ENCODE measurements around the gene CCNJL.
"Not testable (repeated sequence)": the region's sequence is repeated elsewhere in the genome, so short reads cannot be mapped to it uniquely, and the experiment has no call there.

Gene CCNJL

DNA sequence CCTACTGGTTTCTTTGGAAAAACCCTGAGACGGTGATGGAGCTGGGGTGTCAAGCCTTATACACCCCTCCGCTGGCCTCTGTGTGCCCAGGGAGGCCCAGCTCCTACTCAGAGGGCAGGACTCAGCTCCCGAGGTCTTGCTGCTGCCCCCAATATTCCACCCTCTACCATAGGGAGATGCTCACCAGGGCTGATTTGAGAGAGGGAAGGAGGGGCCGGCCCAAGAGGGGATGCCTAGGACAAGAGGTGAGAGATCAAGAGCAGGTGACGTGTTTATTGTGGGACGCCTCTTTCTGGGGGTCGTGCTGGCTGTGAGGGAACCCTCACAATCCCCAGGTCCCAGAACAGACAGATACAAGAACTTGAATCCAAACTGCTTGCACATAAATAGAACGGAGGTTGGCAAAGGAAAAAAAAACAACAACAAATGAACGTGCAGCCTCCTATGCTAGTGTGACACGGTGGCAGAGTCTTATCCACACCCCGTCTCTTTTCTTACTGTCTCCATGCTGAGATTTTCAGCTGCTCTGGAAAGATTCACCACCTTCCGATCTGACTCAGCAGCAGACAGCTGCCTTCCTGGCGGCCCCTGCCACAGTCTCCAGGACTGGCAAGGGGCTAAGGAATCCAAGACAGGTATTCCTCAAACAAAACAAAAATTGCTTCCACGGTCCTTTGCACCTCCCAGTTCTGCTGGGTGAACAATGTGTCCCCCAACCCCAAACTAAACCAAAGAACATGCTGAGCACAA is 60.8 kb downstream of the CCNJL start:
- Histone ChIP-seq H3K4me1 (ENCODE audit: control insufficient read depth, low read length) (no peaks in the 10 kb centered on the region), H3K4me2 (ENCODE audit: low read length) (no peak overlapping the region), H3K36me3 (ENCODE audit: control insufficient read depth, low read length) (no peaks in the 10 kb centered on the region), H3K27me3 (ENCODE audit: control insufficient read depth, low read length) (peaks cover 5% of the 10 kb centered on the region; the same call in 1 of the 2 replicates), H3K79me2 (ENCODE audit: control insufficient read depth, low read length) (no peaks in the 10 kb centered on the region), H3F3A (ENCODE audit: control insufficient read depth, insufficient read depth) (no peaks in the 10 kb centered on the region), H3K4me3 (ENCODE audit: low read length) (no peak overlapping the region), H3K9me3 (ENCODE audit: control insufficient read depth, insufficient read depth, low read length) (no peaks in the 10 kb centered on the region), H3K27ac (ENCODE audit: low read depth, low read length) (no peak overlapping the region), H3K9me2 (replicated peaks; ENCODE audit: control insufficient read depth, low read length) (no peaks in the 10 kb centered on the region), H4K20me1 (ENCODE audit: control insufficient read depth, insufficient read depth, low read depth, low read length) (no peaks in the 10 kb centered on the region)
- TF ChIP-seq, protein P1, sequence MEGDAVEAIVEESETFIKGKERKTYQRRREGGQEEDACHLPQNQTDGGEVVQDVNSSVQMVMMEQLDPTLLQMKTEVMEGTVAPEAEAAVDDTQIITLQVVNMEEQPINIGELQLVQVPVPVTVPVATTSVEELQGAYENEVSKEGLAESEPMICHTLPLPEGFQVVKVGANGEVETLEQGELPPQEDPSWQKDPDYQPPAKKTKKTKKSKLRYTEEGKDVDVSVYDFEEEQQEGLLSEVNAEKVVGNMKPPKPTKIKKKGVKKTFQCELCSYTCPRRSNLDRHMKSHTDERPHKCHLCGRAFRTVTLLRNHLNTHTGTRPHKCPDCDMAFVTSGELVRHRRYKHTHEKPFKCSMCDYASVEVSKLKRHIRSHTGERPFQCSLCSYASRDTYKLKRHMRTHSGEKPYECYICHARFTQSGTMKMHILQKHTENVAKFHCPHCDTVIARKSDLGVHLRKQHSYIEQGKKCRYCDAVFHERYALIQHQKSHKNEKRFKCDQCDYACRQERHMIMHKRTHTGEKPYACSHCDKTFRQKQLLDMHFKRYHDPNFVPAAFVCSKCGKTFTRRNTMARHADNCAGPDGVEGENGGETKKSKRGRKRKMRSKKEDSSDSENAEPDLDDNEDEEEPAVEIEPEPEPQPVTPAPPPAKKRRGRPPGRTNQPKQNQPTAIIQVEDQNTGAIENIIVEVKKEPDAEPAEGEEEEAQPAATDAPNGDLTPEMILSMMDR (IDR thresholded peaks at IDR 0.05; ENCODE audit: low read depth, low read length, poor library complexity, severe bottlenecking), result no peak
- TF ChIP-seq EZH2phosphoT487 (IDR thresholded peaks at IDR 0.05; ENCODE audit: borderline replicate concordance, low read length), result no peak

DNA sequence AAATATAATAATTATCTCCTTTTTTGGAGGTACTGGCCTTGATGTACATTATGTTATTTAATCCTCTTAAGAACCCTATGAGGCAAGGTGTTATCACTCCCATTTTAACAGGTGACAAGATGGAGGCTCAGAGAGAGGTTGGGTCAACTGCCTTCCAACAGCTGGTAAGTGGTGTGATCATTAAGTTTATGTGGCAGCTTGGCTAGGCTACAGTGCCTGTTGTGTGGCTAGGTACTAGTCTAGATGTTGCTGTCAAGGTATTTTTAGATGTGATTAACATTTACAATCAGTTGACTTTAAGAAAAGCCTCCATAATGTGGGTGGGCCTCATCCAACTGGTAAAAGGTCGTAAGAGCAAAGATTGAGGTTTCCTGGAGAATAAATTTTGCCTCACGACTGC is 61.5 kb downstream of the CCNJL start:
- Histone ChIP-seq H3K4me2 (ENCODE audit: low read length) (no peak overlapping the region), H3K4me1 (ENCODE audit: control insufficient read depth, low read length) (no peaks in the 10 kb centered on the region), H3K9me2 (replicated peaks; ENCODE audit: control insufficient read depth, low read length) (no peaks in the 10 kb centered on the region), H3K4me3 (ENCODE audit: low read length) (no peak overlapping the region), H4K20me1 (ENCODE audit: control insufficient read depth, insufficient read depth, low read depth, low read length) (no peaks in the 10 kb centered on the region), H3K27me3 (ENCODE audit: control insufficient read depth, low read length) (peaks cover 5% of the 10 kb centered on the region; the same call in 1 of the 2 replicates), H3K36me3 (ENCODE audit: control insufficient read depth, low read length) (no peaks in the 10 kb centered on the region), H3F3A (ENCODE audit: control insufficient read depth, insufficient read depth) (no peaks in the 10 kb centered on the region), H3K9me3 (ENCODE audit: control insufficient read depth, insufficient read depth, low read length) (no peaks in the 10 kb centered on the region), H3K79me2 (ENCODE audit: control insufficient read depth, low read length) (no peaks in the 10 kb centered on the region), H3K27ac (ENCODE audit: low read depth, low read length) (no peak overlapping the region)
- TF ChIP-seq, protein P1 (IDR thresholded peaks at IDR 0.05; ENCODE audit: low read depth, low read length, poor library complexity, severe bottlenecking), result no peak
- no peak for TF ChIP-seq EZH2phosphoT487 (IDR thresholded peaks at IDR 0.05; ENCODE audit: borderline replicate concordance, low read length)

DNA sequence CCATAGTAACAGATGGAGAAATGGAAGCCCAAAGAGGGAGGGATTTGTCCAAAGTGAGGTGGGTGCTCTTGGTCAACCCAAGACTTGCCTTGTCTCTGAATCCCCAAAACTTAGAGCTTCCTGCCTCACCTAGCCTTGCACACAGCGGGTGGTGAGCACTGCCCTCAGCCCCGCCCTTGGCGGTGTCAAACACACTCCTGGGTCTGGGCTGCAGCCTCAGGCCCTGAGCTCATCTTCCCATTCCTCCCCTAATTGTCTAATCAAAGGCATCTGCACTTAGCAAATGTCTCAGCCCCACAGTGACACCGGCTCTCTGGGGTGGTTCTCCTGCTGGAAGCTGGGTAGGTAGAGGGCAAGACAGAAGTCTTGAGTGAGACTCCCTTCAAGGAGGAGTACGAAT is 62.1 kb downstream of the CCNJL start:
- Histone ChIP-seq H3K9me2 (replicated peaks; ENCODE audit: control insufficient read depth, low read length) (no peaks in the 10 kb centered on the region), H3K4me1 (ENCODE audit: control insufficient read depth, low read length) (no peaks in the 10 kb centered on the region), H4K20me1 (ENCODE audit: control insufficient read depth, insufficient read depth, low read depth, low read length) (no peaks in the 10 kb centered on the region), H3K27me3 (ENCODE audit: control insufficient read depth, low read length) (peaks cover 5% of the 10 kb centered on the region; the same call in 1 of the 2 replicates), H3K9me3 (ENCODE audit: control insufficient read depth, insufficient read depth, low read length) (no peaks in the 10 kb centered on the region), H3K36me3 (ENCODE audit: control insufficient read depth, low read length) (no peaks in the 10 kb centered on the region), H3K79me2 (ENCODE audit: control insufficient read depth, low read length) (no peaks in the 10 kb centered on the region), H3K4me3 (ENCODE audit: low read length) (no peak overlapping the region), H3F3A (ENCODE audit: control insufficient read depth, insufficient read depth) (no peaks in the 10 kb centered on the region), H3K4me2 (ENCODE audit: low read length) (no peak overlapping the region), H3K27ac (ENCODE audit: low read depth, low read length) (no peak overlapping the region)
- TF ChIP-seq EZH2phosphoT487 (IDR thresholded peaks at IDR 0.05; ENCODE audit: borderline replicate concordance, low read length), result no peak
- TF ChIP-seq, protein P1 (IDR thresholded peaks at IDR 0.05; ENCODE audit: low read depth, low read length, poor library complexity, severe bottlenecking), result no peak

DNA sequence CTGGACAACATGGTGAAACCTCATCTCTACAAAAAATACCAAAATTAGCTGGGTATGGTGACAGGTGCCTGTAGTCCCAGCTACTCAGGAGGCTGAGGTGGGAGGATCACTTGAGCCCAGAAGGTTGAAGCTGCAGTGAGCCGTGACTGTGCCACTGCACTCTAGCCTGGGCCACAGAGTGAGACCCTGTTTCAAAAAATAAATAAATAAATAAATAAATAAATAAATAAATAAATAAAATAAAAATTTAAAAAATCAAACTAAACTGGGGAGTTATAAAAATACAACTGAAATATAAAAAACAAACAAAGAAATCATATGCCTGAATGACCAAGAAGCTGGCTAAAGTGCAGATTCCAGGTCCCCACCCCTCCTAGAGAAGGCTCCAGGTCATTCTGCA is 62.8 kb downstream of the CCNJL start:
- not testable (repeated sequence) for H3K4me3 ChIP-seq (ENCODE audit: low read length); H3K4me2 ChIP-seq (ENCODE audit: low read length); H3K9me2 ChIP-seq (replicated peaks; ENCODE audit: control insufficient read depth, low read length); H3K36me3 ChIP-seq (ENCODE audit: control insufficient read depth, low read length); H4K20me1 ChIP-seq (ENCODE audit: control insufficient read depth, insufficient read depth, low read depth, low read length); H3F3A ChIP-seq (ENCODE audit: control insufficient read depth, insufficient read depth); H3K27ac ChIP-seq (ENCODE audit: low read depth, low read length); H3K9me3 ChIP-seq (ENCODE audit: control insufficient read depth, insufficient read depth, low read length); H3K79me2 ChIP-seq (ENCODE audit: control insufficient read depth, low read length); H3K27me3 ChIP-seq (ENCODE audit: control insufficient read depth, low read length); H3K4me1 ChIP-seq (ENCODE audit: control insufficient read depth, low read length)

Data from DOHH2 (cell line).